HG03469 (cell line): Measurements from ENCODE around the gene CHKB.

ENCODE experiments used
- ATAC-seq: cut with Tn5 transposase; IDR thresholded peaks from one replicate; pipeline ENCODE4 v1.9.1; 2021; ENCODE audit warnings: mild to moderate bottlenecking, moderate library complexity, moderate number of reproducible peaks; ENCODE audit not compliant: unreplicated experiment

The CHKB gene

DNA sequence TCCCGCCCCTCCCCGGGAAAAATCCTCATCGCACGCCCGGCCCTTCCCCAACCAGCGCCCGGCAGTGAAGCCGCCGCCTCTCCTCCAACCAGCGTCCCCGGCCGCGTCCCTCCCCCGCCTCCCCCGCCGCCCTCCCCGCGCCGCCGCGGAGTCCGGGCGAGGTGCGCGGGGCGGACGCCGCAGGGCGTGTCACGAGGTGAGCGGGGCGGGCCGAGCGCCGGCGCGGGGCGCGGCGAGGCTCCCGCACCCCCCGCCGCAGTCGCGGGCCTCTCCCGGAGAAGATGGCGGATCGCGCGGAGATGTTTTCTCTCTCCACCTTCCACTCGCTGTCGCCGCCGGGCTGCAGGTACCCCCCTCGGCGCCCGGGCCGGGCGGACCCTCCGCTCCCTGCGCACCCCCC, 17.9 kb upstream of the CHKB start, which contains the start of gene MAPK8IP2:
MAPK8IP2 (plus strand) TSS at position 256 of the 400 bp plus-strand sequence; CDS start at position 282, 26 bp downstream.
- no peak for ATAC-seq

DNA sequence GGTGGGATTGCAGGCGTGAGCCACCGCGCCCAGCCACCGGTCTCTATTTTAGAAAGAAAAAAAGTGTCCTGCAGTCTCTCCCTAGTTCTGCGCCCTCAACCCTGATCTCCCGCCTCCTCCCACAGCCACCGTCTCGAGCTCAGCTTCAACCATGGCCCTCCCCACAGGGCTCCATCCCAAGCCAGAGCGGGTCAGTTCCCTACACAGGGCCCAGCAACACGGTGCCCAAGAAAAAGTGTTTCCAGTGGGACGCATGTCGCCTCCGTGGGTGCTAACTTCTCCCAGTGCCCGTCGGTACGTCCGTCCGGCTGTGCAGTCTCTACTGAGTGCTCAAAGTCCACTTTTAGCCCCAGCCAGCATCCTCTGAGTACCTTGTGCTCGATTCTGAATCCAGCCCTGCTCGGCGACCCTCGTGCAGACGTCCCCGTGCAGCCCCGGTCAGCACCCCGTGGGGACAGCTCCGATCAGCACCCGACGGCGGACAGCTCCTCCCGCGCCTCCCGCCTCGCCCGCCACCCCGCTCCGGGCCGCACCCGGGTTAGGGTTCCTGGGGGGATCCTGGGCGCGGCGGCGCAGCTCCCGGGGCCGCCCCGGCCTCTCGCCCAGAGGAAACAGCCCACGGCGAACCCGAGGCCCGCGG, 17.3 kb upstream of the CHKB start:
- ATAC-seq = no peak

DNA sequence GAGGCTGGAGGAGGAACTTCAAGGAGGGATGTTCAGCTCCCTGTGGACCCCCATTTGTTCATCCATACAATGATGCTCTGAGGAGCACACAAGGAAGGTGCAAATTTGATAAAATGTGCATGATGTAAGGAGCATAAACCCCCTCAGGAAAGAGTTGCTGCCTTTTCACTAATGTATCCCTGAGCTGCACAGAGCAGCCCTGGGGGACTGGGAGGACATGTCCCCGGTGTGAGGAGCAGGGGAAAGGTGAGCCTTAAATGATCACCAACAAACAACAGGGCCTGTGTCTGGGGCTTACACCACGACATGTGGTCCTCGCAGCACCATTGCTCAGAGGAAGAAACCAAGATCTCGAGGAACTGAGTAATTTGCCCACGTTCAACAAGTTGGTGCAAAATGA, 14.4 kb upstream of the CHKB start:
- no peak for ATAC-seq

DNA sequence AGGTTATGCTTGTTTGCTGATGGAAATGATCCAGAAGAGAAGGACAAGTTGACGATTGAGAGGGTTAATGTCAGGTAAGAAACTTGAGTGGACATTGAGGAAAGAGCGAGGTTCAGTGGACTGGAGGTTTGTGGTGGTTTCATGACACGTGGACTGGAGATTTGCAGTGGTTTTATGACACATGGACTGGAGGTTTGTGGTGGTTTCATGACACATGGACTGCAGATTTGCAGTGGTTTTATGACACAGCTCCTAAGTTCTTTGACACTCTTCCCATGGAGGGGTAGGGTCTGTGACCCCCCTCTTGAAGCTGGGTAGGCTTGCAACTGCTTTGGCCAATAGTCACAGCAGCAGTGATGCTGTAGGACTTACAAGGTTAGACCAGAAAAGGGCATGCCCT, 12.5 kb upstream of the CHKB start:
- no peak for ATAC-seq

DNA sequence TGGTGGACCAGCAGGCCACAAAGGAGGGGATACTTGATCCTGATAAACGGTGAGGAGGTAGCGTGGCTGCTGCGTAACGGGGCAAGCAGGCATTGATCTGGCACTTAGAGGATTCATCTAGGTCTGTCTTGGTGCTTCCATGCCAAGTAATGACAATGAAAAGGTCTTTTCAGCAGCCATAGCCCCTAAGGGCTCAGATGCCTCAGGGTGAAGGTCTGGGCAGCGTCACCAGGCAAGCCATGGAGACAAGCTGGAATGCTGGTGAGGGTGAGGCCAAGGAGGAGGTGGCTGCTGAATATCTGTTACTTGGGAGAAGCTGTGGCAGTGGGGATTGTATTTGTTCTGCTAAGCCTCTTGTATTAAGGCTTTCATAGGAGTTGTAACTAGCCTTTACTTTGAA, 4.8 kb upstream of the CHKB start:
- no peak for ATAC-seq

DNA sequence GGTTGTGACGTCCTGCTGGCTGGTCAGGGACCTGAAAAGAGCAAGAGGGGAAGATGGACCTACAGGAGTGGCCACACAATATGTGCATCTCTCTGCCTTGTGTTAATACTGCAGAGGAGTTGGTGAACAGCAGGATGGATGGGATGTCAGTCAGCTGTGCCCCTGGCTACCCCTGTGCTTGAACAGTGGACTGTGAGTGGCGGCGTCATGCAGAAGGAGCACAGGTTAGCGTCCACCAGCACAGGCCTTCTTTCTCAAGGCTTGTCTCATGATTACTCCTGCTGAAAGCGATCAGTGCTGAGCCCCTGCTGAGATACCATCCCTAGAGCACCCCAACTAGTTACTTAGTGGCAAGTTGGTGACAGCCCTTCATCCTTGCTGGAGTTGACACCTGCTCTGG, 3.8 kb upstream of the CHKB start:
- no peak for ATAC-seq

DNA sequence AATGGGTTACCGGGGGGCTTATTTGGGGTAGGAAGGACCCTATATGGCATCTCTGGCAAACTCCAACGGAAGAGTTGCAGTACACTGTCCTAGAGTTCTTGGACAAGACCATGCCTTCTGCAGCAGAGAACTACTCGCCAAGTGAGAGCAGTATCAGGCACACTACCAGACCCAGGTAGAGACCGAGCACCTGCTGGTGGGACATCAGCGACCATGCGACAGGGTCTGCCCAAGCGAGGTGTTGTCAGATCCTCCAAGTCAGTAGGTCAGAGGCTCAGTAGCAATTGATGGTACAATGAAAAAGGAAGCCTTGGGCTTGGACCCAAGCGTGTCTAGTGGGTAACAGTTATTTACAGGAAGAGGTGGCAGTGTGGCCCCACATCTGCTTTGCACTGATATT, 3.1 kb upstream of the CHKB start:
- no peak for ATAC-seq

DNA sequence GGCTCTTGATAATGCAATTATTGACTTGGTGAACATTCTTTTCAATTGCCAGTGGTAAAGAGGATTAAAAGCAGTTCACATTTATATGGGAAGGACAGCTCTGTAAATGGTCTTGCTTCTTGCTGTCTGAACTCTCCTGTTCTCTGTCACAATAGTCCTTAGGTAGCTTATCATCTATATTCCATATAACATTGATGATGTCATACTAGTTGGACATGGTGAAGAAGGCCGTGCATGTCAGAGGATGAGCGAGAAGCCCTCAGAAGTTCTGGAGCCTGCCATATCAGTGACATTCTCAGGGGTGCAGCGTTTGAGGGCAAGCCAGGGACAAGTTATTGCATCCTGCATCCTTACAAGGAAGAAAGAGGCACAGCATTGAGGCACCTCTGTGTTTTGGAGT, 2.6 kb upstream of the CHKB start:
- ATAC-seq = no peak

DNA sequence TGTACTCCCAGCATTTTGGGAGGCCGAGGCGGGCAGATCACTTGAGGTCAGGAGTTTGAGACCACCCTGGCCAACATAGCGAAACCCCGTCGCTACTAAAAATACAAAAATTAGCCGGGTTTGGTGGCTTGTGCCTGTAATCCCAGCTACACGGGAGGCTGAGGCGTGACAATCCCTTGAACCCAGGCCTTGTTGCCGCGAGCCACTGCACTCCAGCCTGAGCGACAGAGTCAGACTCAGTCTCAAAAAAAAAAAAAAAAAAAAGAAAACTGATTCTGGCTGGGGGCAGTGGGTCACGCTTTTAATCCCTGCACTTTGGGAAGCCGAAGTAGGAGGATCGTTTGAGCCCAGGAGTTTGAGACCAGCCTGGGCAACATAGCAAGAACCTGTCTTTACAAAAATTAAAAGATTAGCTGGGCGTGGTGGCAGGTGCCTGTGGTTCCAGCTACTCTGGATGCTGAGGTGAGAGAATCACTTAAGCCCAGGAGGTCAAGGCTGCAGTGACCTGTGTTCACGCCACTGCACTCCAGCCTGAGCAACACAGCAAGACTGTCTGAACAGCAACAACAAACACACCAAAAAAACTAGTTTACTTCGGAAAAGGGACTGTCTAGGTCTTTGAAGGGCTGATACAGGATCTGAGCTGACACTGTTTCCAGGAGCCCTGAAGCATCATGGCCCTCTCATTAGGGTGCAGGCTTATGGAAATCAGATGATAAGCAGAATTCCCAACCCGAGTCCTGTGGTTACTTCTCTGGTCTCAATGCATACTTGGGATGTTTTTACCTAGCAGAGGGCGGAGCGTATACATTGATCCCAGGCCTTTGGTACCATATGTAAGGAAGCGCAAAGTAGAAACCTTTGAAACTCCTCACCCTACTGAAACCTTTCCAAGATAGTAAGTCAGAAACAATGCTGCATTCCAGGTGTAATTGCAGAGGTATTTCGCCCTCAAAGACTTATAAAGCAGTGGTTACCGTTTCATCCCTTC, 1.8 kb upstream of the CHKB start:
- no peak for ATAC-seq

DNA sequence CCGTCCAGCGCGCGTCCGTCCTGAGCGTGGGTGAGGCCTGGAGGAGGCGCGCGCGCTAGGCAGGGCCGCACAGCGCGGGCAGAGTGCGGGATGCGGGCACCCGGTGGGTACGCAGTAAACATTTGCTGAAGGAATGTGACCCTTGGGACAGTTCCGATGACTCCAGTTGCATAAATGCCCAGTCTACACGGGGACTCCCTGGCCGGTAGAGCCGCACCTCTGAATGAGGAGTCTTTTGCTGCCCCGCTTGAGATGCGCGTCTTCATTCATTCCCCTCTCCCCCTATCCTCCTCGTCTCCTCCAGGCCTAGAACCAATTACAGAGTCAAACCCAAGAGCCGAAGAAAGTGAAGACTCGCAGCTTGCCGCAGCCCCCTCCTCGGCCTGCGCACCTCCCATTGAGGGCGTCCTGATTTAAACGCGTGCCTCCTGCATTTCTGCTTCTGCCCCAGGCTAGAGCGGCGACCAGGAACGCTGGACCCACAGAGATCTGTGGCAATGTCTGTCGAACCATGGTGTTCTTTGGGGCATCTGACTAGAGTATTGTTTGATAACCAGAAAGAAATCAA, 729 bp upstream of the CHKB start:
- peak; percentile 17 for ATAC-seq

DNA sequence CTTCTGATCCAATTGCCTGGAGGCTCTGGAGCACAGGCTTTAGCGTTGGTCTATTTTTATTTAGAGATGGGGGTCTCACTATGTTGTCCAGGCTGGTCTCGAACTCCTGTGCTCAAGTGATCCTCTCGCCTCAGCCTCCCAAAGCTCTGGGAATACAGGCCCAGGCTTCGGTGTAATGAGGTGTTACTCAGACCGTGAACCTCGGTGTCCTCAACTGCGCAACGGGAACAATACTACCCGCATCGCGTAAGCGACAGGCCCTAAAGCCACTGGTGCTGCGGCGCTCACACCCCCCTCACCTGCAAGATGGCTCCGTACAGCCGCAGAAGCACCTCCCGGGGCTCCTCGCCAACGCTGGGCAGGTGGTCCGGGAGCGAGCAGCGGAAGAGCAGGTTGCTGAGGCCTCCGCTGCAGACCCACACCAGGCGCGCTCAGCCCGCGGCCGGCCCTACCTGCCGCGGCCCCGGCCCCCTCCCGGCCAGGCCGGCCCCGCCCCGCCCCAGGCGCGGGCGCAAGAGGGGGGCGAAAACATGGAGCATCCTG, 628 bp downstream of the CHKB start:
- no peak for ATAC-seq

DNA sequence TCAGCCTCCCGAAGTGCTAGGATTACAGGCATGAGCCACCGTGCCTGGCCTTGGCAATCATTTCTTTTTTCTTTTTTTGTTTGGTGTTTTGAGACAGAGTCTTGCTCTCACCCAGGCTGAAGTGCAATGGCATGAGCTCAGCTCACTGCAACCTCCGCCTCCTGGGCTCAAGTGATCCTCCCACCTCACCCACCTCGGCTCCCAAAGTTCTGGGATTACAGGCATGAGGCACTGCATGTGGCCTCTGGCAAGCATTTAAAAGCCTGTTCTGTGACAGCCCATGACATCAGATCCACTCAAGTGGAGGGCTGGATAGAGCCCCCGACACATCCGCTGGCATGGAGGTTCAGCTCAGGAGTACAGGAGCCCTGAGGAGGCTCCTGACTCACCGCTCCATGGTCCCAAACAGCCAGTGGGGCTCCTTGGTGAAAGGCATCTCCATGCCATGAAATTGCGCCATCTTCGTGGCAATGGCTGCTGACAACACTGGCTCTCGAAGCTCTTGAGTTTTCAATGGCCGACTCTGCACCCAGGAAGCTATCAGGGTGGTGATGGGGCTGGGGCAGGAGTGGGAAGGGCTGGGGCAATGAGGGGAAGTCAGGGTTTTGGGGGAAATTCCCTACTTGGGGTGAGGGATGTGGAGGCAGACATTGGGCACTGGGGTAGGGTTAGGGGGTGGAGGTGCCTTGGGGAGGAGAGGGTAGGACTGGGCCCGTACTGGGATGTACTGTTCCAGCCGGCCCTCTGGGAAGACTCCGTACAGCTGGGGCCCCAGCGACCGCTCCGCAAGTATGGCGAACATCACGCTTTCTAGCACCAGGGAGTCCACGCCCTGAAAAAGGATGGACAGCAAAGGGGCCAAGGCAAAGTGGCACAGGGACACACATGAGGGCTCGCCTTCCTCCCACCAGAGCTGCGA, 1.4 kb downstream of the CHKB start:
- no peak for ATAC-seq

DNA sequence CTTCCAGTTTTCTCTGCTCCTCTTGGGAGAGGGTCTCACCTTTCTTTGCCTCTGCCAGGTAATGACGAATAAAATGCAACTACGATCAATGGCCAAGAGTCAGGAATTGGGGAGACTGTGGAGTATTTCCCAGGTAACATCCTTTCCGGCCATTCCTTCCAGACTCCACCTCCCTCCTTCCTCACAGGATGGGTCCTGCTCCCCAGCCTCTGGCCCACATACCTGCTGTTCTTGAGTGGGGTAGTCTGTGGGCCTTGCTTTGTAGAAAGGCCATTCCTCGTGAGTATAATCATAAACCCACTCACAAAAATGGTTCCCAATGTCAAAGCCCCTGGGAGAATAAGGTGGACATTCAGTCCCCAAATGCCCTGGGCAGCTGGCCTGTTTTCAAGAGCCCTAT, 2.9 kb downstream of the CHKB start:
- ATAC-seq = no peak

DNA sequence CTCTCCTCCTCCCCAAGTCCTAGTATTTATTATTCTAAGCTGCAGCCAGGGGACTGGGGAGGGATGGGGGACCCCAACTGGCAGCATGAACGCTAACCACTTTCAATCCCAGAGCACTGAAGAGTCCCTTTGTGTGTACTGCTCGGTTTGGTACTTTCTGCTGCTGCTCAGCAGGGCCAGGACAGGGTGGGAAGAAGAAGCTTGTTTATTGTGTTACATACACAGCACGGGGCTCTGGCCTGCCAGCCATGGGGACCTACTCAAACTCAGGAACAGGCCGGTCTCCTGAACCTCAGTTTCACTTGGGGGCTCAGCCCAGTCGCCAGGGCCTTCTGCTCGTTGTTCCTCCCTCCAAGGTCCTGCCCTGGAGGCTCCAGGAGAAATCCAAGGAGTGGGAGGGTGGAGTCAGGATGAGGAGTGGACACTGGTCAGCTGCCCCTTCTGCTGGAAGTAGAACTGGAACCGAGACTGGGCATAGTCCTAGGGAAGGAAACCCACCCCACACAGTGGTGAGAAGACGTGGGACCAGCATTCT, 3.8 kb downstream of the CHKB start:
- ATAC-seq = no peak

DNA sequence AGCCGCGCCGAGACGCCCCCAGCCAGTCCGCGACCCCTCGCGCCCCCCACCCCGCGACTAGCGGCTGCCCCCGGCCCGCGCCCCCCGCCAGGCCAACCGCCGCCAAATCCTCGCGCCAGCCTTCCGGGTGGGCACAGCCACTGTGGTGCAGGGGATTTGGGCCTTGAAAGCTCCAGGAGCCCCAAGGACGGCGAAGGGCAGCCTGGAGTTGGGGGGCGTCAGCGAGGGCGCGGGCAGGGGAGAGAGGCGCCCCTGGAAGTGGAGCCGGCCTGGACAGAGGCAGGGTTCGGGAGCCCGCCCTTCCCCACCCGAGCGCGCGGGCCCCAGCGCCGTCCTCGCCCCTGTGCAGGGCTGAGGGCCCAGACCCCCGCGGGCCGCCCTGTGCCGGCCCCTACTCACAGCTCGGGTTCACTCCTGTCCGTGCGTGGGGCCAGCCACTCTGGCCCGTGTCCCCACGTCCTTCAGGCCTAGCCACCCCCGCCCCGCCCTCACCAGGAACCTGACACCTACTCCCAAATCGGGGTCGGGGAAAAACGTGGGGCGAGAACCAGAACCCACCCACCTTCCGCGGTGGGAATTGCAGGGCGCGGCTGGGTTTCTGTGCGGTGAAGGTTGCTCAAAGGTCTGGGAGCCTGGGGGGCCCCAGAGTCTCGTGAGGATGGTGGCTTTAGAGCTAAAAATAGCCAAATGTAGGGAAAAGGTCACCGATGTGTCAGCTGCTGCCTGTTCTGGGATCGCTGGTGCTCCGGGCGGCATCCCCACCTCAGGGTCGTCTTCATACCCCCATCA, 4.5 kb downstream of the CHKB start, which contains the start of gene CPT1B:
CPT1B (minus strand) TSS at position 441 of the 789 bp plus-strand sequence. CDS start 512 bp downstream, outside the sequence.
- no peak for ATAC-seq

DNA sequence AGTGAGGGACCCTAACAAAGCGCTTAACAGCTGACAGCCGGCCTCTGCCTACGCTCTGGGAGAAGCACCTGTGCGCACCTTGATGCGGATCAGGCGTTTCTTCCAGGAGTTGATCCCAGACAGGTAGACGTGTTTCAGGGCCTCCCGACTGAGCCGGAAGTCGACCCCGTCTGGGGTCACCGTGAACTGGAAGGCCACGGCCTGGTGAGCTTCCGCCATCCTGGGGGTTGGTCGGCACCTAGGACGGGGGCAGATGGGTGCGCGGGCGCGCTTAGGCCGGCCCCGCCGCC, 5.0 kb downstream of the CHKB start:
- ATAC-seq = no peak

DNA sequence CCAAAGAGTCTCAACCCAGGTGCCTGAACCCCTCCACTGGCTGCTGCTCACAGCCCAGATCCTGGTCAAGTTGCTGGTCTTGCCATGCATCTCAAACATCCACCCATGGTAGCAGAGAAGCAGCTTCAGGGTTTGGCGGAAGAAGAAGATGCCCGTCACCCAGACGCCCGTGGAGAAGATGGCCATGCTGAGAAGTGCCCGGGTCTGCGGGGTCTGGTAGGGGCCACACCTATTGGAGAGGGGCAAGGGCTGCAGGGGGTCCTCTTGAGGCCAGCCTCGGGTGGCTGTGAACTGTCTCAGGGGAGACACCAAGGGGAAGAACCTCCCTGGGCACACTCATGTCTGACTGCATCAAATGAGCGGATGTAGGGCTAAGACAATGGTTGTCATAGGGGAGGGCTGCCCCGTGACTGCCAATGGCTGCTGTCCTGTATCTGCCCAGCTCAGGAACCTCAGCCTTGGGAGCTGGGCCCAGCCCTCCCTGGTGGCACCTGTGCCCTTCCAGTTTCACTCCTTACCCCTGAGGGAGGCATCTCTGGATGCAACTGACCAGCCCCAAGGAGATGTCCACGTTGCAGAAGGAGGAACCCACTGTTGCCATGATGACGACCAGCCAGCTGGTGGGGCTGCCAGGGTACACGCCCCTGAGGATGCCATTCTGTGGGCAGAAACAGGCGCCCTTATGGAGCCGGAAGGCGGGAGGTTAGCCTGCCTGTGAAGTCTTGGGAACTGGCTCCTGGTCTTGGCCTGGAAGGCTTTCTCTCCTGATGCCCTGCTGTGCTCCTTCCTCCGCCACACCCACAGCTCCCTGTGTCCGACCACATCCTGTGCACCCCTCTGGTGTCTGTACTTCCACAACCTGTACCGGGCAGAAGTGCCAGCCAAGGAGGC, 5.6 kb downstream of the CHKB start:
- no peak for ATAC-seq

DNA sequence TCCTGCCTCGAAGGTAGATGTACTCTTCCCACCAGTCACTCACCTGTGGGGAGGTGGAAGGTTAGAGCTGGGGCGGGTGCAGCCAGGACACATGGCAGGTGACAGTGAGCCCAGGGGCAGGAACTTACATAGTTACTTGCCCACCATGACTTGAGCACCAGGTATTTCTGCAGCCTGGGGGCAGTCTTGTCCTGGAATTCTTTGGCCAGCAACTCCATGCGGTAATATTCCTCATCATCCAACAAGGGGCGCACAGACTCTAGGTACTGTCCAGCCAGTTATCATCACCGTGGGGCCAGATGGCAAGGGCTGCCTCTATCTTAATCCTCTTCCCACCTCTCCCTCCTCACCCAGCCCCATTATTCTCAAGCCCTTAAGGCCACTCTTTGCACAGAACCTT, 6.6 kb downstream of the CHKB start:
- ATAC-seq = no peak
